Endothelial cell of umbilical vein (primary cell): ENCODE results near the gene TTC21A. TPM values are rescaled to one million over a fixed set of nuclear protein-coding genes. Genes with fewer than 3 reads are reported as not detected.

Experiments used
- BruUV-seq: library from RNA; stranded (reverse); fragments of 400-500 nt; replicated peaks from 2 replicates; lab custom pipeline; 2021; lab: Mats Ljungman, UMichigan
- CTCF ChIA-PET: fragments of 300-600, 350-600 bp; sonication (Branson Sonifier 250); formaldehyde crosslinking; loops from one replicate; lab custom pipeline; 2021; ENCODE audit warnings: antibody characterized with exemption, inconsistent platforms; lab: Charles Lee
- POLR2A ChIA-PET: fragments of 300-600, 350-600 bp; sonication (Branson Sonifier 250); formaldehyde crosslinking; loops from one replicate; lab custom pipeline; 2021; ENCODE audit warnings: antibody characterized with exemption, inconsistent platforms; lab: Charles Lee
- DNase-seq: peaks from one replicate; pipeline ENCODE4 v3.0.0-alpha.2; 2011; ENCODE audit warnings: low read depth, low spot score
- FAIRE-seq: peaks from 2 replicates; lab custom pipeline; 2011; peaks lifted over from hg19 to GRCh38; lab: Jason Lieb, UNC
- H2AFZ ChIP-seq: 2 replicates; pipeline ENCODE4 v1.6.0; 2012; ENCODE audit warnings: low read depth, low read length, control low read depth, inconsistent platforms
- H3K27ac ChIP-seq: 2 replicates; pipeline ENCODE4 v1.5.1; 2011; ENCODE audit warnings: low read depth, mild to moderate bottlenecking, control low read depth, low read length, moderate library complexity; ENCODE audit not compliant: insufficient read depth
- H3K27me3 ChIP-seq, 2 experiments: 2 replicates each; pipeline versions ENCODE4 v1.6.0 to v1.6.1; 2011; ENCODE audit warnings: low read length in 2 of 2, mixed read lengths in 1 of 2; ENCODE audit not compliant: control insufficient read depth in 2 of 2, insufficient read depth in 2 of 2
- H3K36me3 ChIP-seq, 2 experiments: 2 replicates in 1 of 2; 3 replicates in 1 of 2; pipeline ENCODE4 v1.5.1; 2011; ENCODE audit warnings: low read length in 2 of 2, mild to moderate bottlenecking in 1 of 2, moderate library complexity in 1 of 2; ENCODE audit not compliant: control insufficient read depth in 2 of 2, insufficient read depth in 2 of 2; ENCODE audit errors: extremely low read depth in 1 of 2
- H3K4me1 ChIP-seq: 3 replicates; pipeline ENCODE4 v1.5.1; 2011; ENCODE audit warnings: mild to moderate bottlenecking, low read length; ENCODE audit not compliant: control insufficient read depth, insufficient read depth; ENCODE audit errors: extremely low read depth
- H3K4me2 ChIP-seq: 2 replicates; pipeline ENCODE4 v1.6.1; 2011; ENCODE audit warnings: low read length, control low read depth, mixed read lengths; ENCODE audit not compliant: insufficient read depth
- H3K4me3 ChIP-seq, 3 experiments: fragments of 200-600 bp in 1 of 3; sonication (generic), shearing (Covaris generic) in 1 of 3; replicated peaks in 1 of 3; 2 replicates each; pipeline ENCODE4 v1.5.1; 2011 to 2016; ENCODE audit warnings: control low read depth in 3 of 3, low read length in 3 of 3, mild to moderate bottlenecking in 2 of 3, inconsistent platforms in 1 of 3, low read depth in 1 of 3, moderate library complexity in 1 of 3; ENCODE audit not compliant: insufficient read depth in 1 of 3
- H3K79me2 ChIP-seq: 2 replicates; pipeline ENCODE4 v1.6.0; 2012; ENCODE audit warnings: low read length, inconsistent platforms; ENCODE audit not compliant: control insufficient read depth, insufficient read depth
- H3K9ac ChIP-seq: replicated peaks from 2 replicates; pipeline ENCODE3; 2011; ENCODE audit warnings: low read length, control low read depth; ENCODE audit not compliant: insufficient read depth; ENCODE audit errors: extremely low read depth
- H3K9me1 ChIP-seq: replicated peaks from 3 replicates; pipeline ENCODE4 v1.6.0; 2011; ENCODE audit warnings: mild to moderate bottlenecking, low read length; ENCODE audit not compliant: control insufficient read depth, insufficient read depth; ENCODE audit errors: extremely low read depth
- H3K9me3 ChIP-seq: replicated peaks from 2 replicates; pipeline ENCODE4 v1.5.1; 2012; ENCODE audit warnings: low read length, inconsistent platforms; ENCODE audit not compliant: control insufficient read depth, insufficient read depth
- H4K20me1 ChIP-seq: replicated peaks from 2 replicates; pipeline ENCODE3; 2011; ENCODE audit warnings: mild to moderate bottlenecking, low read length; ENCODE audit not compliant: control insufficient read depth, insufficient read depth; ENCODE audit errors: extremely low read depth
- EZH2 ChIP-seq: IDR thresholded peaks from 2 replicates; pipeline ENCODE4 v1.6.1; 2012; ENCODE audit warnings: borderline replicate concordance, low read depth, mild to moderate bottlenecking, moderate library complexity, low read length, inconsistent platforms; ENCODE audit not compliant: severe bottlenecking
- GATA2 ChIP-seq: IDR thresholded peaks from 2 replicates; pipeline ENCODE4 v1.7.0; 2011; ENCODE audit warnings: low read depth, mild to moderate bottlenecking, moderate library complexity, mixed read lengths, low read length; ENCODE audit not compliant: insufficient read length, insufficient read depth
- JUN ChIP-seq: IDR thresholded peaks from 2 replicates; pipeline ENCODE4 v1.6.1; 2011; ENCODE audit warnings: borderline replicate concordance, low read depth; ENCODE audit not compliant: insufficient read length, insufficient read depth
- MYC ChIP-seq: IDR thresholded peaks from one replicate; pipeline ENCODE4 v1.6.1; 2011; ENCODE audit warnings: mild to moderate bottlenecking, low read depth, low read length
- dilution Hi-C: fragments of 300-500 bp; cut with MboI; formaldehyde crosslinking; loops from one replicate; pipeline ENCODE4 v1.15.0; 2019; ENCODE audit warnings: low sequenced_read_pairs; ENCODE audit not compliant: extremely low pct_ligation_motif_present
- intact Hi-C: fragments of 100-400 bp; cut with micrococcal nuclease; formaldehyde crosslinking; loops from one replicate; pipeline ENCODE4 v1.10.0; 2022
- polyA plus RNA-seq, 4 experiments: library from polyadenylated mRNA; depleted of rRNA in 3 of 4; stranded (reverse) in 3 of 4; unstranded in 1 of 4; fragments of >200 nt; gene quantifications; 2 replicates each; pipeline versions ENCODE4 v1.2.1 to v1.2.3, GENCODE V29; 2011 to 2012; ENCODE audit warnings: missing spikeins in 1 of 4
- total RNA-seq: library from RNA; stranded (reverse); gene quantifications from 2 replicates; pipeline ENCODE4 v1.2.3, GENCODE V29; 2021
- TF ChIP-seq, protein P1 (sequence below), 2 donors: IDR thresholded peaks; 1 replicate in 1 of 2; 2 replicates in 1 of 2; pipeline ENCODE4 v1.5.1; 2011; ENCODE audit warnings: low read length in 2 of 2, mild to moderate bottlenecking in 2 of 2, moderate library complexity in 2 of 2, control low read depth in 1 of 2, inconsistent platforms in 1 of 2, low read depth in 1 of 2; ENCODE audit not compliant: insufficient read depth in 1 of 2; ENCODE audit errors: extremely low read depth in 1 of 2
- TF ChIP-seq, protein P2 (sequence below): IDR thresholded peaks from 2 replicates; pipeline ENCODE4 v1.6.1; 2011; ENCODE audit not compliant: insufficient read depth, insufficient read length

The TTC21A gene
- total and polyA plus RNA-seq, 2 donors (not counting 3 experiments of a cell fraction or from before 2014, with no cell fraction given), result 4.7 to 7.8 TPM

DNA sequence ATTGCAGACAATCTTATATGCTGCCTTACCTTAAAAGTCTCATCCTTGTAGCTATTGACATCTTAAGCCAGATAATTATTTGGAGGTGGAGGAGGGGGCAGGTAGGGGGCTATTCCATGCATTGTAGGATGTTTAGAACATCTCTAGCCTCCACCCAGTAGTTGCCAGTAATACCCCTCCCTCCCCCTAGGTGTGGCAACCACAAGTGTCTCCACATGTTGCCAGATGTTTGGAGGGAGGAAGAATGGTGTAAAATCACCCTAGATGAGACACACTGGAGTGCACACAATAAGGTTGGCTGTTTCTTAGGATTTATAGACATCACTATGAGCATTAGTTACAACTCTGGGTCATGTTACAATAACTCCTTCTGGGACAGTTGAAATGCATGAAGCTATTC is 27.5 kb upstream of the TTC21A start:
- no peak overlapping the region for H3K4me2 ChIP-seq
- no peak for FAIRE-seq
- intact Hi-C loops (no loop called here), dilution Hi-C loops (no loop called here)
- BruUV-seq, result no TSS peak
- TF ChIP-seq, protein P1, sequence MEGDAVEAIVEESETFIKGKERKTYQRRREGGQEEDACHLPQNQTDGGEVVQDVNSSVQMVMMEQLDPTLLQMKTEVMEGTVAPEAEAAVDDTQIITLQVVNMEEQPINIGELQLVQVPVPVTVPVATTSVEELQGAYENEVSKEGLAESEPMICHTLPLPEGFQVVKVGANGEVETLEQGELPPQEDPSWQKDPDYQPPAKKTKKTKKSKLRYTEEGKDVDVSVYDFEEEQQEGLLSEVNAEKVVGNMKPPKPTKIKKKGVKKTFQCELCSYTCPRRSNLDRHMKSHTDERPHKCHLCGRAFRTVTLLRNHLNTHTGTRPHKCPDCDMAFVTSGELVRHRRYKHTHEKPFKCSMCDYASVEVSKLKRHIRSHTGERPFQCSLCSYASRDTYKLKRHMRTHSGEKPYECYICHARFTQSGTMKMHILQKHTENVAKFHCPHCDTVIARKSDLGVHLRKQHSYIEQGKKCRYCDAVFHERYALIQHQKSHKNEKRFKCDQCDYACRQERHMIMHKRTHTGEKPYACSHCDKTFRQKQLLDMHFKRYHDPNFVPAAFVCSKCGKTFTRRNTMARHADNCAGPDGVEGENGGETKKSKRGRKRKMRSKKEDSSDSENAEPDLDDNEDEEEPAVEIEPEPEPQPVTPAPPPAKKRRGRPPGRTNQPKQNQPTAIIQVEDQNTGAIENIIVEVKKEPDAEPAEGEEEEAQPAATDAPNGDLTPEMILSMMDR (IDR thresholded peaks at IDR 0.05; ENCODE audit: extremely low read depth in 1 of 2, insufficient read depth in 1 of 2, low read depth in 1 of 2, low read length in 2 of 2), result no peak
- no peak for TF ChIP-seq MYC
- TF ChIP-seq, protein P2, sequence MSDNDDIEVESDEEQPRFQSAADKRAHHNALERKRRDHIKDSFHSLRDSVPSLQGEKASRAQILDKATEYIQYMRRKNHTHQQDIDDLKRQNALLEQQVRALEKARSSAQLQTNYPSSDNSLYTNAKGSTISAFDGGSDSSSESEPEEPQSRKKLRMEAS, result no peak
- no peak for TF ChIP-seq EZH2
- ChIA-PET CTCF (interaction anchor here (0.7 to 4.2 kb wide), 3 partner anchors 9 to 211 kb away, joined by 3 to 22 read pairs (median 3); no protein-coding TSS in a partner anchor), POLR2A (no interaction called here)
- no peak overlapping the region for H3K4me3 ChIP-seq
- H3K9me3 ChIP-seq, result no peaks in the 10 kb centered on the region
- H2AFZ ChIP-seq, result no peak overlapping the region
- no peaks in the 10 kb centered on the region for H4K20me1 ChIP-seq
- no peaks in the 10 kb centered on the region for H3K27me3 ChIP-seq
- H3K9ac ChIP-seq, result no peak overlapping the region
- H3K4me1 ChIP-seq, result peaks cover 6% of the 10 kb centered on the region
- H3K36me3 ChIP-seq, result peaks cover 3 to 8% of the 10 kb centered on the region in 2 experiments
- no peak for DNase-seq
- H3K9me1 ChIP-seq, result no peaks in the 10 kb centered on the region
- H3K27ac ChIP-seq, result no peak overlapping the region
- H3K79me2 ChIP-seq, result no peaks in the 10 kb centered on the region

DNA sequence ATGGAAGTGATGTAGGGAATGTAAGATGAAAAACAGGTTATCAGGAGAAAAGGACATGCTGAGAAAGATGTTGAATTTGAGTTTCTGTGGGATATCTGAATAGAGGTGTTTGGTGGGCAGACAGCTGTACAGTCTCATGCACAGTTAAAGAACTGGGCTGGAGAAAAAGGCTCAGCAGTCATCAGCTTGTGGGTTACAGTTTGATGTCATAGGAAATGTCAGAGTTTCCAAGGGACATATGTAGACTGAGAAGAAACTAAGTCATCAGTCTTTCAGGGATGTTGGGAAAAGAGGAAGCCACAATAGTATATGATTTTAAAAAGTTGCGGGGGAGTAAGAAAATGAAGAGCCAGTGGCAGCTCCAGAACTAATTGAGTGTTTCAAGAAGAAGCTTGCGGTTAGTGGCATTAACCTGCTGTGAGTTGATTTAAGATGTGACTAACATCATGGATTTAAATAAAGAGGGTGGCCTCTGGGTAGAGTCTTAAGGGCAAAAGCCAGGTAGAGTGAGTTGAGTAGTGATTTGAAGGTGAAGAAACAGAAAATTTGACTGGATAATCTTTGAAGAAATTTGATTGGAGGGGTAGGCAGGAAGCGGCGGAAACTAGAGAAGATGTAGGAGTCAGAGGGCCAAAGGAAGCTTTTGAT is 24.7 kb upstream of the TTC21A start:
- Histone ChIP-seq H3K9me1 (no peaks in the 10 kb centered on the region), H3K79me2 (no peaks in the 10 kb centered on the region), H3K9ac (no peak overlapping the region), H3K4me3 (no peak overlapping the region), H3K4me1 (peaks cover 6% of the 10 kb centered on the region), H3K27ac (no peak overlapping the region), H3K4me2 (no peak overlapping the region), H3K36me3 (peaks cover 7 to 8% of the 10 kb centered on the region in 2 experiments), H3K27me3 (no peaks in the 10 kb centered on the region), H2AFZ (no peak overlapping the region), H4K20me1 (no peaks in the 10 kb centered on the region), H3K9me3 (no peaks in the 10 kb centered on the region)
- POLR2A ChIA-PET, result no interaction called here
- dilution Hi-C loops (no loop called here), intact Hi-C loops (no loop called here)
- BruUV-seq, result no TSS peak
- DNase-seq (no peak), FAIRE-seq (no peak)
- no peak for TF ChIP-seq GATA2
- no peak for TF ChIP-seq JUN
- TF ChIP-seq, protein P1 (IDR thresholded peaks at IDR 0.05; ENCODE audit: extremely low read depth in 1 of 2, insufficient read depth in 1 of 2, low read depth in 1 of 2, low read length in 2 of 2), result no peak
- CTCF ChIA-PET, result no interaction called here
